H54 (cell line): Measurements from ENCODE around the gene TRIM48.
"Not testable (repeated sequence)": the region's sequence is repeated elsewhere in the genome, so short reads cannot be mapped to it uniquely, and the experiment has no call there.

Experiments
- DNase-seq: peaks from one replicate; pipeline ENCODE4 v3.0.0; 2011; ENCODE audit warnings: low spot score, mixed read lengths; ENCODE audit not compliant: insufficient read length
- FAIRE-seq: peaks from 3 replicates; lab custom pipeline; 2011; peaks lifted over from hg19 to GRCh38; lab: Jason Lieb, UNC
- POLR2A ChIP-seq: IDR thresholded peaks from 2 replicates; pipeline ENCODE4 v1.6.1; 2011; ENCODE audit warnings: low read depth, mild to moderate bottlenecking, low read length

TRIM48 gene

DNA sequence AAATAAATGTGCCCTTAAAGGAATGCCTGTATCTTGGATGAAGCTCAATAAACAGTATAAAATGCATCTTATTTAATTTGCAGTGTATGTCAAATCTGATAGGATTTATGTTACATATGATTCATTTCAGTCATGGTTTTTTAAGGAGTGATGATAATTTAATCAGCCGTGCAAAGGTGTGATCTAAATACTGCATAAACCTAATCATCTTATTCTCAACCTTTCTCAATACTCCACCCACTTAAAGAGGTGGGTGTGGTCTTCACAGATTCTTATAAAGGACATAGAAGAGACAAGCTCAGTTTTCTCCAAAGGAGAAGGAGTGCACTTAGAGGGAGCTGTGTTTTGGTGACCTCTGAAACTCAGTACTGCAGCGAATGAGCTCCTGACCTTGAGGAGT is at the start of gene TRIM48:
Gene TRIM48 (plus strand): TSS at position 301 of the 400 bp plus-strand sequence. CDS start 113 bp downstream, outside the sequence.
- FAIRE-seq, DNase-seq: not testable (repeated sequence)

- FAIRE-seq, DNase-seq: not testable (repeated sequence)
Observed at GRCh38 chr11:55238316-55238715, 23.6 kb upstream of the TRIM48 start.

GRCh38 chr11:55263081-55263480 is 1.1 kb downstream of the TRIM48 start:
- no peak for FAIRE-seq
- TF ChIP-seq POLR2A: no peak
- no peak for DNase-seq
